ENCODE measurements around the gene WDR41. TPM values are rescaled to one million over a fixed set of nuclear protein-coding genes. Genes with fewer than 3 reads are reported as not detected.
"Not testable (repeated sequence)": the region's sequence is repeated elsewhere in the genome, so short reads cannot be mapped to it uniquely, and the experiment has no call there.

The WDR41 gene
- total RNA-seq, 4 donors from 2014 or later, result 22.4 to 40.9 (median 37.4) TPM

DNA sequence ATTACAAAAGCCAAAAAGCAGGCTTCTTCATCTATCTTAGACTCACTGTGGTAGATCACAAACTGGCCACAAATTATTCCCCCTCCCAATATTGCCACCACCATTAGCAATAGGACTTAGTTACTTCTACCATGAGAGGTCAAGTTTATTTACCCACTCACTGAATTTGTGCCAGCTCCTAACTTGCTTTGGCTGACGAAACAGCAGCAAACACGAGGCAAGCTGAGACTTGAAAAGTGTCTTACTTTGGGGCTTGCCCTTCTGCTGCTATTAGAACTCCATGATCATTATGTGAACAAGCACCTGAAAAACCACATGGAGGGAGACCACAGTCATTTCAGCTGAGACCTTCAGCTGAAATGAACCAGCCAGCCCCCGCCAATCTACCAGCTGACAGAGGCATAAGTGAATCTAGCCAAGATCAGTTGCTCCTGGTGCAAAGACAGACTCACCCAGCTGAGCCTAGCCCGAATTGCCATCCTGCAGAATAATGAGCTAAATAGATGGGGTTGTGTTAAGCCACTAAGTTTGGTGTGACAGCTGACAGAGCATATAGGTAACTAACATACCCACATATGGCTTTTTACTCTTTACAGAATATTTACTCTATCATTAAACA lies 5.7 kb downstream of the WDR41 start:
- intact Hi-C loops (cut with DNase I; ENCODE audit: low total_unique reads), result no loop called here
- TF ChIP-seq POLR2A (IDR thresholded peaks at IDR 0.05), result no peak
- TF ChIP-seq, protein P1, sequence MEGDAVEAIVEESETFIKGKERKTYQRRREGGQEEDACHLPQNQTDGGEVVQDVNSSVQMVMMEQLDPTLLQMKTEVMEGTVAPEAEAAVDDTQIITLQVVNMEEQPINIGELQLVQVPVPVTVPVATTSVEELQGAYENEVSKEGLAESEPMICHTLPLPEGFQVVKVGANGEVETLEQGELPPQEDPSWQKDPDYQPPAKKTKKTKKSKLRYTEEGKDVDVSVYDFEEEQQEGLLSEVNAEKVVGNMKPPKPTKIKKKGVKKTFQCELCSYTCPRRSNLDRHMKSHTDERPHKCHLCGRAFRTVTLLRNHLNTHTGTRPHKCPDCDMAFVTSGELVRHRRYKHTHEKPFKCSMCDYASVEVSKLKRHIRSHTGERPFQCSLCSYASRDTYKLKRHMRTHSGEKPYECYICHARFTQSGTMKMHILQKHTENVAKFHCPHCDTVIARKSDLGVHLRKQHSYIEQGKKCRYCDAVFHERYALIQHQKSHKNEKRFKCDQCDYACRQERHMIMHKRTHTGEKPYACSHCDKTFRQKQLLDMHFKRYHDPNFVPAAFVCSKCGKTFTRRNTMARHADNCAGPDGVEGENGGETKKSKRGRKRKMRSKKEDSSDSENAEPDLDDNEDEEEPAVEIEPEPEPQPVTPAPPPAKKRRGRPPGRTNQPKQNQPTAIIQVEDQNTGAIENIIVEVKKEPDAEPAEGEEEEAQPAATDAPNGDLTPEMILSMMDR (IDR thresholded peaks at IDR 0.05), result no peak
- H3K4me3 ChIP-seq (ENCODE audit: low read depth, poor library complexity, severe bottlenecking), result no peak overlapping the region
- DNase-seq (ENCODE audit: low spot score in 2 of 2), result no peak
- 50% methylated on average over 4 of the region's 4 CpGs for WGBS, 2 donors

DNA sequence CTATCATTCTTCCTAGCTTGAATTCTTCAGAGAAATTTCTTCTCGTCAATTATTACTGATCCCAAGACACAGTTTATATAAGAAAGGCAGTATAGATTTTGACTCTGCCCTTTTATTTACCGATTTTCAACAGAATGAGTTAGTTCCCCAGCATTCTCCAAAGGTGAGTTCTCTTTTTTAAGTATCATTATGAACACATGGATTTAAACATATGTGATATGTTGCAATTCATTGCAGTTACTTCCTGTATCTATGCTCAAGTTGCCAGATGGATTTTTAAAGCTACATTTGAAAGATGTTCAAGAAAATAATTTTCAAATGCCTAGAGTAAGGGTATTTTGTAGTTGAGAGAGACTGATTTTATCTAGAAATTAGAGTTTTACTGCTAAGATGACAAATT lies 8.4 kb downstream of the WDR41 start:
- H3K4me3 ChIP-seq (ENCODE audit: low read depth, poor library complexity, severe bottlenecking), result no peak overlapping the region
- DNase-seq (ENCODE audit: low spot score in 2 of 2), result no peak
- 89 to 91% methylated on average over 2 of the region's 2 CpGs for WGBS, 2 donors
- TF ChIP-seq POLR2A (IDR thresholded peaks at IDR 0.05), result no peak
- TF ChIP-seq, protein P1 (IDR thresholded peaks at IDR 0.05), result no peak
- intact Hi-C loops (cut with DNase I; ENCODE audit: low total_unique reads), result no loop called here

DNA sequence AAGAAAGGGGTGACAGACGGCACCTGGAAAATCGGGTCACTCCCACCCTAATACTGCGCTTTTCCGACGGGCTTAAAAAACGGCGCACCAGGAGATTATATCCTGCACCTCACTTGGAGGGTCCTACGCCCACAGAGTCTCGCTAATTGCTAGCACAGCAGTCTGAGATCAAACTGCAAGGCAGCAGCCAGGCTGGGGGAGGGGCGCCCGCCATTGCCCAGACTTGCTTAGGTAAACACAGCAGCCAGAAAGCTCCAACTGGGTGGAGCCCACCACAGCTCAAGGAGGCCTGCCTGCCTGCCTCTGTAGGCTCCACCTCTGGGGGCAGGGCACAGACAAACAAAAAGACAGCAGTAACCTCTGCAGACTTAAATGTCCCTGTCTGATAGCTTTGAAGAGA lies 17.1 kb downstream of the WDR41 start:
- DNase-seq (ENCODE audit: low spot score in 2 of 2); intact Hi-C loops (cut with DNase I; ENCODE audit: low total_unique reads); H3K4me3 ChIP-seq (ENCODE audit: low read depth, poor library complexity, severe bottlenecking): not testable (repeated sequence)
- WGBS, 2 donors, result 98 to 99% methylated on average over 11 of the region's 11 CpGs

DNA sequence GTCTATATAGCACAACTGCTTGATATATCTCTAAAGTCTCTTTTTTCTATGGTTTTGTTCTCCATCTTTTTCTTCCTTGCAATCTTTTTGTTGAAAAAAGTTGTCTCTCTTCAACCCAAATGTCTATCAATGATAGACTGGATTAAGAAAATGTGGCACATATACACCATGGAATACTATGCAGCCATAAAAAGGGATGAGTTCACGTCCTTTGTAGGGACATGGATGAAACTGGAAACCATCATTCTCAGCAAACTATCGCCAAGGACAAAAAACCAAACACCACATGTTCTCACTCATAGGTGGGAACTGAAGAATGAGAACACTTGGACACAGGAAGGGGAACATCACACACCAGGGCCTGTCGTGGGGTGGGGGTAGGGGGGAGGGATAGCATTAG lies 23.2 kb downstream of the WDR41 start:
- 93 to 96% methylated on average over 3 of the region's 3 CpGs for WGBS, 2 donors
- DNase-seq (ENCODE audit: low spot score in 2 of 2); intact Hi-C loops (cut with DNase I; ENCODE audit: low total_unique reads); H3K4me3 ChIP-seq (ENCODE audit: low read depth, poor library complexity, severe bottlenecking): not testable (repeated sequence)

DNA sequence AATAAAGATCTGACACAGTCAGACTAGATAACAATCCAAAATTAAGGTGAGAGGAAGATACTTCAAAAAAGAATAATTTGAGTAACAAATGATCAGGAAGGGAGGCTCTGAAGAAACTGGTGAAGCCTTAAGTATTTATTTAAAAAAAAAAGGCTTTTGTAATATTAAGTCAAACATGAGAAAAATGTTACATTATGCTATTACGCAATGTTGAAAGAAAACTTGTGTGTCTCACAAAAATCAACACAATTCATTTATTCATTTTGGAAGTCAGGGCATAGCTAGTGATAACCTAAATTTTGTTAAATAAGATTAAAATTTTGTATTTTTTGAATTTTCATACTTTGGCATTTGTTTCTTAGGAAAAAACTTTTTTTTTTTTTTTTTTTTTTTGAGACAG lies 28.2 kb downstream of the WDR41 start:
- DNase-seq (ENCODE audit: low spot score in 2 of 2), result no peak
- H3K4me3 ChIP-seq (ENCODE audit: low read depth, poor library complexity, severe bottlenecking), result no peak overlapping the region
- WGBS, 2 donors, result 96 to 98% methylated on average over 1 of the region's 1 CpG
- intact Hi-C loops (cut with DNase I; ENCODE audit: low total_unique reads), result no loop called here
- TF ChIP-seq, protein P1 (IDR thresholded peaks at IDR 0.05), result no peak
- no peak for TF ChIP-seq POLR2A (IDR thresholded peaks at IDR 0.05)

DNA sequence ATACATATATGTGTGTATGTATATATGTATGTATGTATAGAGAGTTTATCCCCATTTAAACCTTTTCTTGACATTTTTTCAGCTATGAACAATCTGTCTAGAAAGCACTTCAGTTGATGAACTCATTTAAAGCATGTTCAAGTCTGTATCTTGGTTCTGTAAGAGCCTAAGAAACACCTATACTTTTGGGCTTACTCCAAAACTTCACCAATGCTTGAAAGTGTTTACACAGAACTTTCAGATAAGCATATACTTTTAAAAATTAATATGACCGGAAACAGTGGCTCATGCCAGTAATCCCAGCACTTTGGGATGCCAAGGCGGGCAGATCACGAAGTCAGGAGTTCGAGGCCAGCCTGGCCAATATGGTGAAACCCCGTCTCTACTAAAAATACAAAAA lies 30.8 kb downstream of the WDR41 start:
- intact Hi-C loops (cut with DNase I; ENCODE audit: low total_unique reads), result no loop called here
- TF ChIP-seq, protein P1 (IDR thresholded peaks at IDR 0.05), result no peak
- no peak for TF ChIP-seq POLR2A (IDR thresholded peaks at IDR 0.05)
- no peak for DNase-seq (ENCODE audit: low spot score in 2 of 2)
- no peak overlapping the region for H3K4me3 ChIP-seq (ENCODE audit: low read depth, poor library complexity, severe bottlenecking)
- WGBS, 2 donors, result 96 to 97% methylated on average over 5 of the region's 5 CpGs

DNA sequence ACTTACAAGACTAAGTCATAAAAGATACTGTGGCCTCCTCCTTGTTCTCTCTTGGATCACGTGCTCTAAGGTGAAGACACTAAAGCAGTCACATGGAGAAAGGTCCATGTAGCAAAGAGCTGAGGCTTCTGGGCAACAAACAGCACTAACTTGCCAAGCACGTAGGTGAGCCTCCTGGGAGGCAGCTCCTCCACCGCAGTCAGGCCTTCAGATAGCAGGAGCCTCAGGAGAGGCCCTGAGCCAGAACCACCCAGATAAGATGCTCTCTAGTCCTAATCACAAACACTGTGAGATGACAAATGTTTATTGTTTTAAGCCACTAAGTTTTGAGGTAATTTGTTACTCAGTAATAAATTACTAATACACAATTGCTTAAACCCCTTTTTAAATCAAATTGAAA lies 38.0 kb downstream of the WDR41 start:
- 92 to 98% methylated on average over 3 of the region's 3 CpGs for WGBS, 2 donors
- DNase-seq (ENCODE audit: low spot score in 2 of 2), result no peak
- TF ChIP-seq, protein P1 (IDR thresholded peaks at IDR 0.05), result no peak
- no peak for TF ChIP-seq POLR2A (IDR thresholded peaks at IDR 0.05)
- no peak overlapping the region for H3K4me3 ChIP-seq (ENCODE audit: low read depth, poor library complexity, severe bottlenecking)
- intact Hi-C loops (cut with DNase I; ENCODE audit: low total_unique reads), result no loop called here

Data from lower leg skin (tissue), 4 donors.